ENCODE data around the gene TMED10.
"Not testable (repeated sequence)": the region's sequence is repeated elsewhere in the genome, so short reads cannot be mapped to it uniquely, and the experiment has no call there.

TMED10 gene

GRCh38 chr14:75127474-75127820 is 49.0 kb downstream of the TMED10 start:
- not testable (repeated sequence) for DNase-seq (ENCODE audit: low read depth in 2 of 2)

GRCh38 chr14:75126679-75127473 is 49.5 kb downstream of the TMED10 start, which contains the start of gene NEK9:
TSS of gene NEK9 (minus strand) at chr14:75127048. CDS start at chr14:75126921, 127 bp downstream.
- peak; percentile 66 to 76 for DNase-seq (ENCODE audit: low read depth in 2 of 2)

- no peak for DNase-seq (ENCODE audit: low read depth in 2 of 2)
These were observed 50.3 kb downstream of the TMED10 start for GRCh38 chr14:75126121-75126544.

DNA sequence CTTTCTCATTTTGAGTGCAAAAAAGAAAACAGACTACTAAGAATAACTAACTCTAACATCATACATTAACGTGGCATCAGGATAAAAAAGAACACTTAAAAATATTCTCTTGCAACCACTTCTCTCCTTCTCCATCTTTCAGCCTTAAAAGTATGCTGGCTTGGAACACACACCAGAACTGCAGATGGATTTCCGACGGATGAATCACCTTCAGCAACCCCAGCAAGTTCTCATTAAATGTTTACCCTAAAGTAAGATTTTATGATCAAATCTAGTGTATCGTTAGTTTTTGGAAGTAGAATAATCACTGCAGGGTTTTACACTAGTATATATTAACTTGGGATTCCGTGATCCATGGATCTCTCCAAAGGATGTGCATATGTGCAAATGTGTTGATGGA is 50.8 kb downstream of the TMED10 start:
- DNase-seq (ENCODE audit: low read depth in 2 of 2): no peak

DNA sequence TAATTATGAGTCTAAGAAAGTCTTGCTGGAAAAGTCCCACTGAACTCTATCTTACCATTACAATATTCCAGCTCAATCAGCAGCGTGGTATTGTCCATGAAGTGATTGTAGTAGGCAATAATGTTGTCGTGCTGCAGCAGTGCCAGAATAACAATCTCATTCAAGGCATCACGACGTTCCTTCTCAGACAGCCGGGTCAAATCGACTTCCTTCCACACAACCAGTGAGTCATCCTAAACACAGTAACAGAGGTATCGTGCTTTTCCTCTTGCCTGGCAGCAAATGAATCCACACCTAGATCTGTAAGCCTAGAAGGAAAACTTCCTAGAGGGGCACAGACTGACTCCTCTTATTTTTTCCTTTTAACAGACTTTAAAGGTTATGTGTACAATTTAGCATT is 52.4 kb downstream of the TMED10 start:
- DNase-seq (ENCODE audit: low read depth in 2 of 2): no peak

DNA sequence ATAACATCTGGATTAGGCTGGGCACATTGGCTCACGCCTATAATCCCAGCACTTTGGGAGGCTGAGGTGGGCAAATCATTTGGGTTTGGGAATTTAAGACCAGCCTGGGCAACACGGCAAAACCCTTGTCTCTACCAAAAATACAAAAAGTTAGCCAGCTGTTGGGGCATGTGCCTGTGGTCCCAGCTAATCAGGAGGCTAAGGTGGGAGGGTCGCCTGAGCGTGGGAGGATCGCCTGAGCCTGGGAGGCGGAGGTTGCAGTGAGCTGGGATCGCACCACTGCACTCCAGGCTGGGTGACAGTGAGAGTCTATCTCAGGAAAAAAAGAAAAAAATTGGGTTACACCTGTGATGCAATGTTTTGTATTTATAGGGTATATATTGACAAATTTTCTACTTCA is 54.9 kb downstream of the TMED10 start:
- DNase-seq (ENCODE audit: low read depth in 2 of 2): no peak

GRCh38 chr14:75120541-75121291 is 55.7 kb downstream of the TMED10 start:
- no peak for DNase-seq (ENCODE audit: low read depth in 2 of 2)

DNA sequence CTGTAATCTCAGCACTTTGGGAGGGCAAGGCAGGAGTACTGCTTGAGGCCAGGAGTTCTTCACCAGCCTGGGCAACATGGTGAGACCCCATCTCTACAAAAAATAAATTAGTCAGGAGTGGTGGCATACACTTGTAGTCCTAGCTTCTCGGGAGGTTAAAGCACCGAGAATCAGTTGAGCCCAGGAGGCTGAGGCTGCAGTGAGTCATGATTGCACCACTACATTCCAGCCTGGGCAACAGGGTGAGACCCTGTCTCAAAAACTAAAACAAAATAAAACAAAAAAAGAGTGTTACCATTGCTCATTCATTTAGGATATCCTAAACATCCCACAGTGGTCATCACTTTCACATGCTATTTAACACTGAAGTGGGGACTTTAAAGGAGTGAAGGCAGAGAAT is 57.4 kb downstream of the TMED10 start:
- no peak for DNase-seq (ENCODE audit: low read depth in 2 of 2)

- DNase-seq (ENCODE audit: low read depth in 2 of 2): no peak
These were observed 62.4 kb downstream of the TMED10 start for GRCh38 chr14:75113932-75114539.

GRCh38 chr14:75109877-75110276 is 66.5 kb downstream of the TMED10 start:
- no peak for DNase-seq (ENCODE audit: low read depth in 2 of 2)

DNA sequence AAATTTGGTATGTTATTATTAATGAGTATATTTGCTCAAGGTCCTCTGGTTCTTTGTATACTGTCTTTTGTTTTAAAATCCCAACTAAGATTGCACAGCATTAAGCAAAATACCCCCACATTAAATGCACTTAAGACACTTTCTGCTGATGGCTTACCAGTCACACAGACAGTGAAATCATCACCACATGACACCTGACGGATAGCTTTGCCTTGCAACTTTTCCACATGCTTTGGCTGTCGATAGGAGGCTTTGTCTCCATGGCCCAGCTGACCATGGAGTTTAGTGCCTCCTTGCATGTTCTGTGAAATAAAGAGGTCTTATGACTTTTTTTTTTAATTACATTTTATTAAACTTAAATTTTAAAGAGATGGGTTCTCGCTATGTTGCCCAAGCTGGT is 69.2 kb downstream of the TMED10 start:
- no peak for DNase-seq (ENCODE audit: low read depth in 2 of 2)

DNA sequence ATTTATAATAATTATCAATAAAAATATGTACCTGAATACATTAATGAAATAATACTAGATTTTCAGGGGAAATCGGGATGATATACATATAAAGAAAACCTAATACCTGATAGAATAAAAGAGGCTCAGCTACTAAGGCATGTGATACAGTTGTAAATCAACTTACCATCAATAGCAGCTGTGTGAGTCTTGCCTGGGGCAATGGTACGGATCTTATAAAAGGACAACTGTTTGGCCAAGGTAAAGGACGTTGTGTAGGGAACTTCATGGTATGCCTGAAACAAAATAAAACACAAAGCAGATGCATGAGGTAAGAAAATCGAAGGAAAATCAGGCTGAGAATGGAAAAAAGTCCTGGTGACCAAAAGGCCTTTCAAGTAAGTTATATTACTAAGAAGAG is 74.9 kb downstream of the TMED10 start:
- no peak for DNase-seq (ENCODE audit: low read depth in 2 of 2)

DNA sequence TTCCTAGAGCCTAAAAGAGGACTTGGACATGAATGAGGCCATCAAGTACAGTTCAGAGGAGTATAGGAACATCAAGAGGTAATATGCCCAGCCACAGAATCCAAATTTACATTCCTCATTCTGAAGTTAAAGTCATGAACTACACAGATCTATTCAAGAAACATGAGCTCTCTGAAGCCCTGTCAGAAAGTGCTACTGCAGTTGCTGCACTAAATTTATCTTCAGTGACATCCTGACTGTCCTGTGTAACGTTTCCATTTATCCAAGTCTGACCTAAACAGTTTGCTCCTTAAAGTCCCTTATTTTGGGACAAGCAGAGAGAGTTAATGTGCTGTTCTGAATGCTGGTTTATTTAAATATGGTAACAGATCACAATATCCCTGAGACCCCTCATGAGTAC is 77.7 kb downstream of the TMED10 start:
- DNase-seq (ENCODE audit: low read depth in 2 of 2): no peak

DNA sequence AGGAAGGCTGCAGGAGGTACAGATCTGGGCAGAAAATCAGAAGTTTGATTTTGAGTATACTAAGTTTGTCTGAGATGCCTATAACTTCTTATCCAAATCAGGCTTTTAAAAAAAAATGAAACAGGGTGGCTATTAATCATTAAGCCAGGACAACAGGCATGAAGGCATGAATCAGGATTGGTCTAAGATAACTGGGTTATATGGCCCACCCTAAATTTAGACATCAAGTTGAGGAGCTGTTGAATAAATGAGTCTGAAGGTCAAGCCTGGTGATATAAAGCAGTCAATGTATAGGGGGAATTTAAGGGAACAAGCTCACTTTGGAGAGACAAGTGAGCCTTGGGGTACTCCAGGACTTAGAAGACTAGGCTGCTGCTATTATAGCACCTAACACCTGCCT is 78.2 kb downstream of the TMED10 start:
- no peak for DNase-seq (ENCODE audit: low read depth in 2 of 2)

GRCh38 chr14:75096959-75097358 is 79.5 kb downstream of the TMED10 start:
- DNase-seq (ENCODE audit: low read depth in 2 of 2): no peak

DNA sequence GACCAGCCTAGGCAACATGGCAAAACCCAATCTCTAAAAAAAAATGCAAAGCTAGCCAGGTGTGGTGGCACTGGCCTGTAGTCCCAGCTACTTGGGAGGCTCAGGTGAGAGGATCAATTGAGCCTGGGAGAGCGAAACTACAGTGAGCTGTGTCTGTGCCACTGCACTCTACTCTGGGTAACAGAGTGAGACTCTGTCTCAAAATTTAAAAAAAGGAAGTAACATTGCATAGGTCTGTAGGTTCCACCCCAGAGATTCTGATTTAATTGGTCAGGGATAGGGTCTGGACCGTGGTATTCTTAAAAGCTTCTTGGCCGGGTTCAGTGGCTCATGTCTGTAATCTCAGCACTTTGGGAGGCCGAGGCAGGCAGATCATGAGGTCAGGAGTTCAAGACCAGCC is 80.7 kb downstream of the TMED10 start:
- no peak for DNase-seq (ENCODE audit: low read depth in 2 of 2)

DNA sequence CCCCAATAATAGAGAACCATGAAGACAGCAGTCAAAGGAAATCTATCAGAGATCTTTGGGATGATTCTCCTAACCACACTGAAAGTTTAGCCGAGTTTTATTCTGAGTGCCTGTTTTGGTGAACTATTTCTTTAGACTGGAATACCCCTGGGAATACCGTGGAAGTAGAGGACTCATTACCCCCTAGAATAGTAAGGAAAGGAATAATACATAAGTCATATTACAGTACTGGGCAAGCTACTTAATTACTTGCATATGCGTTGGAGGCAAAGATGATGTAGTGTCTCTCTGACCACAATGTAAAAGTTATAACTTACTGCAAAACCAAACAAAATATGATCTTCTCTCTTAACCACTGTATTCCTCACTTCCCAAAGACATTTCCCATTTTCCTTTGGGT is 81.5 kb downstream of the TMED10 start:
- no peak for DNase-seq (ENCODE audit: low read depth in 2 of 2)

- no peak for DNase-seq (ENCODE audit: low read depth in 2 of 2)
These were observed 83.7 kb downstream of the TMED10 start for GRCh38 chr14:75092698-75093097.

- DNase-seq (ENCODE audit: low read depth in 2 of 2): no peak
These were observed 85.2 kb downstream of the TMED10 start for GRCh38 chr14:75091251-75091650.

DNA sequence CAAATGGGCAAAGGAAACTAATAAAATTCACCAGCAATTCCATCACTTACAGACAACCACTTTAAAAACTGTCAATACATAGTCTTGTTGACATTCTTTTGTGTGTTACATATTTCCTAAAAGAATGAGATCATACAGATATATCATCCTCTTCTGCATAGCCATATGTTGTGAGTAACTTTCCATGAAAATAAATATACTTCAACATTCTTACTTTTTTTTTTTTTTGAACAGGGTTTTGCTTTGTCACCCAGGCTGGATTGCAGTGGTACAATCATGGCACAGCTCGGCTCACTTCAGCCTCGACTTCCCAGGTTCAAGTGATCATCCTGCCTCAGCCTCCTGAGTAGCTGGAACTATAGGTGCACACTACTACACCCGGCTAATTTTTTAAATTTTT is 86.1 kb downstream of the TMED10 start:
- DNase-seq (ENCODE audit: low read depth in 2 of 2): no peak

DNA sequence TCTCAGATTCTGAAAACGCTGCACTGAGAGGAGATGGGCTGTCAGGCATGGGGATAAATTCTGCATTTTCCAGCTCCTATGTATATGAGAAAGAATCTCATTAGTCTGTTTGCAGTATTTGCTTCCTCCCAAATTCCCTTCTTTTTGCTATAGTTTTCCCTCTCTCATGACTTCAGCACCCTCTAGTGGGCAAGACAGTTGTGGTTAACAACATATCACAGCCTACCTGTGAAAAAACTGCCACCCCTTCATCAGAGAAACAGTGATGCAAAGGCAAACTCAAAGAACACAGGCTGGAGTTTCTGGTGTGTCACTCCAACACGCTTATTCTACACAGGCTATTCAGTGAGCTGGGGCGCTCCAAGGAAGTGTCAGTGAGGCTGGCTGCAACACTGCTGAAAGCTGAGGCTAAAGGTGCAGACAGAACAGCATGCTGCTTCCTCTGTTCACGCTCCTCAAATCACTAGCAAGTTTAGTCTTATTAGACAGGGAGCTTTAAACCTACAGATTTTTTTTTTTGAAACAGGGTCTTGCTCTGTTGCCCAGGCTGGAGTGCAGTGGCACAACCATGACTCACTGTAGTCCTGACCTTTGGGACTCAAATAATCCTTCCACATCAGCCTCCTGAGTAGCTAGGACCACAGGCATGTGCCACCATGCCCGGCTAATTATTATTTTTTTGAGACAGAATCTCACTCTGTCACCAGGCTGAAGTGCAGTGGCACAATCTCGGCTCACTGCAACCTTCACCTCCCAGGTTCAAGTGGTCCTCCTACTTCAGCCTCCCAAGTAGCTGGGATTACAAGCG is 87.6 kb downstream of the TMED10 start:
- DNase-seq (ENCODE audit: low read depth in 2 of 2): no peak

DNA sequence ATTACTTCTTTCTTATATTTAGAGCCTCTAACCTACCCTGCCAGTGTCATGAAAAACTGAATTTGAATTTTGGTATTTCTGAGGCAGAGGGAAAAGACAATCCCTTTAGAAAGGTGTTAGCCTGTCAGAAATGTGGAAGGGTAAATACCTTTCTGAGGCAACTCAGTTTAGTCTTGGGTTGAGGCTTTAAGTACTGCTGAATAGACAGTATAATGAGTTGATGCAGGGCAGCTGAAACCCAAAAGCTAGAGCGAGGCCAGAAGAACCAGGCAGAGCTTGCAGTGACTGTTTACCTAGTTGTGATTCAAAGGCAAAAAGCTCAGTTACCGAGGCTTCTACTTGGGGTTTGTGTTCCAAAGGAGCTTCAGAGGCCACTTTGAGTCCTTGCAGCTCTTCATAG is 88.3 kb downstream of the TMED10 start:
- DNase-seq (ENCODE audit: low read depth in 2 of 2): no peak

All from stimulated activated CD8-positive, alpha-beta memory T cell treated with anti-CD3 and anti-CD28 coated beads, Interleukin-2, amount 100 ng/mL, for 1 hour (primary cell).